Heart left ventricle (tissue), 13 donors: Measurements from ENCODE around the gene SERPINE3.

Experiments
- POLR2A ChIP-seq, 2 donors: fragments of 450-650 bp; IDR thresholded peaks; one replicate each; pipeline ENCODE4 v1.6.1; 2017; ENCODE audit warnings: antibody characterized with exemption in 2 of 2, mild to moderate bottlenecking in 2 of 2, moderate library complexity in 2 of 2
- TF ChIP-seq, protein P1 (sequence below), 12 donors: fragments of 200-600 bp; sonication (generic) in 4 of 12; IDR thresholded peaks; one replicate each; pipeline versions ENCODE4 v1.5.0 to v1.8.0; 2018 to 2022; ENCODE audit warnings: antibody characterized with exemption in 12 of 12, mild to moderate bottlenecking in 5 of 12
- donor health status: ischemic (EF 13 %, LVEDD 7.1; RV severe dilation, severe dysfunction).
- donor health status: DM: no; HTN: yes; CAD: no.
- donor health status: DM: no; HTN: no; CAD: no.
- donor health status: ischemic (EF 25% LVEDD 6.9; RV normal size, moderate dysfunction).
- donor health status: ischemic (EF 25% LVEDD 5.7; RV mildly dilated, moderate dysfunction).
- donor health status: ischemic (EF 35%, LVEDD 5.7; RV mildly dilated, moderate dysfunction).
- donor health status: nonischemic (EF 11% LVEDD 7.7; RV severe dilation, severe dysfunction).
- donor health status: DM: yes; HTN: yes; CAD: no.
- donor health status: PGD.
- donor health status: ischemic (EF 29% LVEDD 5.4; RV normal size, mild dysfunction).
- donor health status: nonischemic (EF 23%, LVEDD 6.1; RV moderate dilation, normal function).

DNA sequence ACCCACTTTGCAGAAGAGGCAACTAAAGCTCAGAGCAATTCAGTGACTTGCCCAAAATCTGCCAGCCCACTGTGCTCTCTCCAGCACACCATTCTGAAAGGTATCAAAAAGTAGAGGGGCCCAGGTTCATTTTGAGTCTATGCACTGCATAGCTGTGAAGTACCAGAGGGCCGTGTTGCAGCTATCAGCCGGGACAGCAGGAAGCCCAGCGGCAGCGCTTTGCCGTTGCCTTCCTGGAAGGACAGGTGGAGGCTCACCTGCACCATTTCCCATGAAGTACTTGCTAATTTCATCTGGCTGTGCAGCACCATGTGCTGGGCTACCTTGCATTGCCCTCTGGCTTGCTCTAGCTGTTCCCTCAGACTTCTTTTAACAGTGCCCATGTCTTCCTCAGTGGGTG, 2.7 kb upstream of the SERPINE3 start:
- no peak for TF ChIP-seq POLR2A (IDR thresholded peaks at IDR 0.05)
- TF ChIP-seq, protein P1, sequence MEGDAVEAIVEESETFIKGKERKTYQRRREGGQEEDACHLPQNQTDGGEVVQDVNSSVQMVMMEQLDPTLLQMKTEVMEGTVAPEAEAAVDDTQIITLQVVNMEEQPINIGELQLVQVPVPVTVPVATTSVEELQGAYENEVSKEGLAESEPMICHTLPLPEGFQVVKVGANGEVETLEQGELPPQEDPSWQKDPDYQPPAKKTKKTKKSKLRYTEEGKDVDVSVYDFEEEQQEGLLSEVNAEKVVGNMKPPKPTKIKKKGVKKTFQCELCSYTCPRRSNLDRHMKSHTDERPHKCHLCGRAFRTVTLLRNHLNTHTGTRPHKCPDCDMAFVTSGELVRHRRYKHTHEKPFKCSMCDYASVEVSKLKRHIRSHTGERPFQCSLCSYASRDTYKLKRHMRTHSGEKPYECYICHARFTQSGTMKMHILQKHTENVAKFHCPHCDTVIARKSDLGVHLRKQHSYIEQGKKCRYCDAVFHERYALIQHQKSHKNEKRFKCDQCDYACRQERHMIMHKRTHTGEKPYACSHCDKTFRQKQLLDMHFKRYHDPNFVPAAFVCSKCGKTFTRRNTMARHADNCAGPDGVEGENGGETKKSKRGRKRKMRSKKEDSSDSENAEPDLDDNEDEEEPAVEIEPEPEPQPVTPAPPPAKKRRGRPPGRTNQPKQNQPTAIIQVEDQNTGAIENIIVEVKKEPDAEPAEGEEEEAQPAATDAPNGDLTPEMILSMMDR (IDR thresholded peaks at IDR 0.05): no peak
